NCI-H2107 treated with DMSO at 0.1 percent for 48 hours (cell line): Measurements from ENCODE around the gene CLSTN2.

Source experiments
- DNase-seq: peaks from one replicate; lab custom pipeline; 2025; ENCODE audit not compliant: unreplicated experiment; lab: John Stamatoyannopoulos, UW

CLSTN2 gene

DNA sequence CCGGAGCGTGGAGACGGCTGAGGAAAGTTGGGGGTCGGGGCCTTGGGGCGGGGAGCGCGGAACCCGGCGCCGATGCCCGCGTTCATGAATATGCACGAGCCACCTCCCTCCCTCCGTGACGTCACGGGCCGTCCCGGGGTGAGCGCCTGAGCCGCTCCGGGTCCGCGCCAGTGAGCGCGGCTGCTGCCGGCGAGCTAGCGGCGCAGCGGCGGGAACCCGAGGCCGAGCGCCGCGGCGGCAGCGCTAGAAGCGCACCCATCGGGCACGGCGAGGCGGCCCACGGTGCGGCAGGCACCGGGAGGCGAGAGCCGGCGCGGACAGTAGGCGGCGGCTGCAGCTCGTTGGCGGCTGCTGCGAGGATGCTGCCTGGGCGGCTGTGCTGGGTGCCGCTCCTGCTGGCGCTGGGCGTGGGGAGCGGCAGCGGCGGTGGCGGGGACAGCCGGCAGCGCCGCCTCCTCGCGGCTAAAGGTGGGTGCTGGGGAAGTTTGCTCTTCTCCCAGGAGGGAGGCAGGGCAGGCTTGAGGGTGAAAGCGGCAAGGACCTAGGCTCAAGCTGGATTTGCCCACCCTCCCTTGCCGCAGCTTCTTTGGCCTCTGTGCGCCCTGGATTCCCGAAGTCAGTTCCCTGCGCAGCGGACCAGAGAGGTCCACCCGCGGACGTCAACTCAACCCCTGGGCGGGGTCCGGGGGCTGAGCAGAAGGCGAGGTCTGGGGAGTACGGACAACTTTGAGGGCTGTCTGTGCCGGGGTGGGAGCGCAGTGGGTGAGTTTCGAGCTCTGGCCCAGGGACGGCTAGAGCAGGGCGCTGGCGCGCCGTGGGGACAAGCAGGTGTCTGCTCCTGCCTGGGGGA is at the start of gene CLSTN2:
TSS of gene CLSTN2 (plus strand) at position 170 of the 850 bp plus-strand sequence.
- DNase-seq = peak; percentile 73

DNA sequence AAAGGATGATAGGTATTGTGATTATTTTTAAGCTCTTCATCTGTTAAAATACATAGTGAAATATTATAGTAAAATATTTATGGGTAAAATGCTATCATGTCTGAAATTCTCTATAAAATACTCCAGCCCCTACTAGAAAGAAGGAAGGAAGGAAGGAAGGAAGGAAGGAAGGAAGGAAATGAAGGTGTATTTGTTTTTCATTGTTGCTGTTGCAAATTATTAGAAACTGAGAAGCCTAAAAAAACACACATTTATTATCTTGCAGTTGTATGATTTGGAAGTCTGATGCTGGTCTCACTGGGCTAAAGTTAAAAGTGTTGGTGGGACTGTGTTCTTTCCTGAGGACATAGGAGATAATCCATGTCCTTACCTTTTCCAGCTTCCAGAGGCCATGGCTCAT is 47.6 kb upstream of the CLSTN2 start:
- no peak for DNase-seq

DNA sequence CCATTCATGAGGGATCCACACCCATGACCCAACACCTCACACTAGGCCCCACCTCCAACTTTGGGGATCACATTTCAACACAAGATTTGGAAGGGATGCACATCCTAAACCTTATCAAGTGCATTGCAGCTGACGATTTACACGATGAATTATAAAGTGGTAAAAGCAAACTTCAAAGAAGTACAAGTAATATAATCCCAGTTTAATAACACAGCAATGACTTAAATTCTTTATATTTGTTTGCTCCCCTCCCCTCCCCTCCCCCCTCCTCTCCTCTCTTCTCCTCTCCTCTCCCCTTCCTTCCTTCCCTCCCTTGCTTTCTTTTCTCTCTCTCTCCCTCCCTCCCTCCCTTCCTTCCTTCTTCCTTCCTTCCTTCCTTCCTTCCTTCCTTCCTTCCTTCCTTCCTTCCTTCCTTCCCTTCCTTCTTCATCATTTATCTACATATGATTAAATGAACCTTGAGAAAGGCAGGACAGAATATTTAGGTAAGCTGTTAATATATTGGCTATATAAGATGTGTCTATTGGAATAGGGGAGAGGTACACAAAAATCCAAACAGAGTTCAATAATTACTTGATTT is 46.3 kb upstream of the CLSTN2 start:
- no peak for DNase-seq

DNA sequence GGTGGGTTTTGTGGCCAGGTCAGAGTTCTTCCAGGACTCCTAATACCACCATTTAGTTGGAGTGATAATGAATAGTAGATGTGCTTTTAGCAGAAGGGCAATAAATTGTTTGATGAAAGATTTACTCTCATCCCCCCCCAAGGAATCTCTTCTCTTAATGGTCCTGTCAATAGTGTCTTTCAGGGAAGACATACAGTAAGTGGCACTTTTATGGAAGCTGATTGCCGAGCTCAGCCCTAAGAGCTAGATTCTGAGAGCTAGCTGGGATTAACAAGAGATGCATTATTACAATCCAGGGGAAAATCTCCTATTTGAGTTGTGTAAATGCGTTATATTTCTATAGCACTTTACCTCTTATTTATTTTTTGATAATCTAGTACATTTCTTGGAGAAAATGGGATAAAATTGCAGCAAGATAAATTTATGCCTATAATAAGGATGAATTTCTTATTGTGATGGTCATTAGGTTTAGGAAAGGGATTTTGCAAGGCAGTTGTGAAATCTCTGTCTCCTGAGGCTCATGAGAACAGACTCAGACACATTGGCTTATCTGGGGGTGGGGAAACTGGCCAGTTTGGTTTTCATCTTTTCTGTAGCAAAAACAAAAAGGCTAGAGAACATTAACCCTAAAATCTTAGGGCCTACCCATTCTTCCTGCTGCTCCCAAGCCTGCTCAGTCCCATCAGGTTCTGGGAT is 41.6 kb upstream of the CLSTN2 start:
- no peak for DNase-seq

DNA sequence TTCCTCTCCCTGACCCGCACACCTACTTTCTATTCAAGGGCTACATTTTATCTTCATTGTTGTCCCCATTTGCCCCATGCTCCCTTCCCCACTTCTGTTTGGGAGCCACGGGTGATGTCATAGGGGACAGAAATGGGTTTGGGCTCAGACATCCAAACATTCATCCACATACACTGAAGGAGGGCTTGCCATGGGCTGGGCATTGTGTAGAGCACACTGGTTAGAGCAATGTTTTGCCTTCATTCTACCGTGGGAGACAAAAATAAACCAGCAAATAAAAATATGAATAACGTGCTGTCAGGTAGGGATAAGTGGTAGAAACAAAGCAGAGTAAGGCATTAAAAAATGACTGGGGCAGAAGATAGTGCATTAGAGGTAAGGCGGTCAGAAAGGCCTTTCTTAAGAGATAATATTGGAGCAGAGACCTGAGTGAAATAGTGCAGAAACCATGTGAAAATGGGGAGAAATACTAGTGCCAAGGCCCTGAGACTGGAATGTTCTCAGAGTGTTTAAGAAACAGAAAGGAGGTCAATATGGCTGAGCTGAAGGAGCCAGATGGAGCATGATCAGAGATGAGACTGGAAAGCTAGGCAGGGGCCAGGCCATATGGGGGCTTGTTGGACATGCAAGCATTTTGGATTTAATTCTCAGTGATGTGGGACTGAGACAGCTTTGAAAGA is 40.9 kb upstream of the CLSTN2 start:
- no peak for DNase-seq

DNA sequence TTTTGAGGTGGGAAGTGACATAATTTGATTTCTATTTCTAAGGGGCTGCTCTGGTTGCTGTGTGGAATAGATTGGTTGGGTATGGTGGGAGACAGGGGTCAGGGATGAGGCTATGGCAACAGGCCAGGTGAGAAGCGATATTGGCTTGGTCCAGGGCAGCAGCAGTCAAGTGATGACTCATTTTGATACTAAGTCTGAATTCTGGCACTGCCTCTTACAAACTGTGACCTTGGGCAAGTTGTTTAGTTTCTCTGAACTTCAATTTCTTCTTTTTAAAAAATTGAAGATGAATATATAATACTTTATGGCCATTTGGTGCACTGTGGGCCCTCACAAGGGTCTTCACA is 40.4 kb upstream of the CLSTN2 start:
- DNase-seq = no peak

DNA sequence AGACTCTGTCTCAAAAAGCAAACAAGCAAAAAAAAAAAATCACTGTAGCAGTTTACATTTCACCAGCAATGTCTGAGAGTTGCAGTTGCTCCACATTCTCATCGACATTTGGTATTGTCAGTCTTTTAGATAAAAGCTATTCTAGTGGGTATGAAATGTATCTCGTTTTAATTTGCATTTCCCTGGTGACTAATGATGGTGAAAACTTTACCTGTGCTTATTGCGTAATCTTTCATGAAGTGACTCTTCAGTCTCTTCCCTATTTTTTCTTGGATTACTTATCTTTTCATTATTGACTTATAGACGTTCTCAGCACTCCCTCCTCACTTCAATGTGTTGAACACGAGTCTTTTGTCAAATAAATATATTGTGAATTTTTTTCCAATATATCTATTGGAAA is 37.2 kb upstream of the CLSTN2 start:
- DNase-seq = no peak

DNA sequence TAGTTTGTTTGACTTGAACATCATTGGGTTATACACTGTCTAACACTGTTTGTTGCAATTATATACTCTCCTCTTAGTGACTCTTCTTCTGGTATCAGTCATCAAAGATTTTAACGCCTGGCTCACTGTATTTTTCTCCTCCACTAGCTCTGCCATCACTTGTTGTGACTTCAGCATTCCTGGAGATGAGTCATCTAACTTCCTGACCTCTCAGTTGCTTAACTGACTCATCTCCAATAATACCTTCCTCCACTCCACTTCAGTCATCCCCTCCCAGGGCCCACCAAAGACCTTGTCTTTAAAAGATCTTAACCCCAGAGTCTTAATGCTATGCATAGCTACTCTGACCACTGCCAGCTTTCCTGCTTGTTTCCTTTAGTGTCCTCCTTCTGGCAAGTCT is 28.6 kb upstream of the CLSTN2 start:
- DNase-seq = no peak

DNA sequence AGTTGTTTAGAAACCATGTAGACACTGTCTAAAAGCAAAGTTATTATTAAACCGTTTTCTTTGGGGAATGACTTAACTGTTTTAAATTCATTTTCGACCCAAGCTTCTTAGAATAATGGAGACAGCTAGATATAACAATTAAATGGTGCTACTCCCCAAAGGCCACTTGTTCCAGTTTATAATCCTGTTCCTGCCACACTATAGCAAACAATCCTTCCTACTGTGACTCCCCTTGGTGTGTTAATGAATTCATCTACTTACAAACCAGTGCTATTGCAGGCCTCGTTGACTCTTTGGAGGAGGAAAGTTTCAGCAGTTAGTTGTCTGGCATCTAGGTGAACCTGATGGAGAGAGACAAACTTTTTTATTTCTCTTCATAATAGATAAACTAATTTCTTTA is 25.2 kb upstream of the CLSTN2 start:
- no peak for DNase-seq

DNA sequence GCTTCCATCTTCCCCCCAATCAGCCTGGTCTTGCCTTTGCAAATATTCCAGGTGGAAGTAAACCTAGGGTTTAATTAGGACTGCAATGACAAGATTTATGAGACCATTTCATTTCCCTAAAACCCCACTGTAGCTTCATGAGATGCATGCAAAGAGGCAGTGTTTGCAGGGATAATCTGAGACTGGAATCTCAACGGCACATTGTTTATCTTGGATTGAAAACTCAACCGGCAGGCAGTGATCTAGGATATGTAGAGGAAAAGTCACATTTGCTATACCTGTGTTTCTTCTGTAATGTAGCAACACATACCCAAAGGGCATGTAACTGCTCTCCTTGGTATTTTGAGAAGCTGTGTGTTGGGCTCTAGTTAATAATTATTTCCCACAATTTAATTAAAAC is 18.7 kb upstream of the CLSTN2 start:
- no peak for DNase-seq

DNA sequence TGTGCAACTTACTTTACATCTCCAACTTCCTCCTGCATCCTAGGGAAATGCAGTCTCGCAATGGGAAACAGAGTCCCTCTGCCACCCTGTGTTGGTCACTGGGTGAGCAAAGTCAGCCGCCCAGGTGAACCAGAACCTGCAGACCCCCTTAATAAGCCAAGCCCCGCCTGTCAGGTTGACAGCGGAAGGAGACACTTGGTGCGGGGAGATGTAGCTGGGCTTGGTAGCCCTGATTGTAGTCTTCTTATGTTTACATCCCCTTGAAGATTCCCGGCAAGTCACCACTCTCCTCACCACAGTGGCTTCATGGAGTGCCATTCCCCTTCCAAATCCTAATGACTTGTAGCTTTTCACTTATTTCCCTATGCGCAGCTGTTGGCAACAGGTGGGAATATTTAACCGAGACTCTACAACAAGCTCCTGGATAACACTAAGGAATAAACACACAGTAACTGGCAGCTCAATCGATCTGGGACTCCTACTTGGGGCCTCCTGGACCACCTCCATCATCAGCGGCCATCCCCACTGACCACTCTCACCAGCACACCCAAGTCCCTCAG is 17.7 kb upstream of the CLSTN2 start:
- DNase-seq = no peak

DNA sequence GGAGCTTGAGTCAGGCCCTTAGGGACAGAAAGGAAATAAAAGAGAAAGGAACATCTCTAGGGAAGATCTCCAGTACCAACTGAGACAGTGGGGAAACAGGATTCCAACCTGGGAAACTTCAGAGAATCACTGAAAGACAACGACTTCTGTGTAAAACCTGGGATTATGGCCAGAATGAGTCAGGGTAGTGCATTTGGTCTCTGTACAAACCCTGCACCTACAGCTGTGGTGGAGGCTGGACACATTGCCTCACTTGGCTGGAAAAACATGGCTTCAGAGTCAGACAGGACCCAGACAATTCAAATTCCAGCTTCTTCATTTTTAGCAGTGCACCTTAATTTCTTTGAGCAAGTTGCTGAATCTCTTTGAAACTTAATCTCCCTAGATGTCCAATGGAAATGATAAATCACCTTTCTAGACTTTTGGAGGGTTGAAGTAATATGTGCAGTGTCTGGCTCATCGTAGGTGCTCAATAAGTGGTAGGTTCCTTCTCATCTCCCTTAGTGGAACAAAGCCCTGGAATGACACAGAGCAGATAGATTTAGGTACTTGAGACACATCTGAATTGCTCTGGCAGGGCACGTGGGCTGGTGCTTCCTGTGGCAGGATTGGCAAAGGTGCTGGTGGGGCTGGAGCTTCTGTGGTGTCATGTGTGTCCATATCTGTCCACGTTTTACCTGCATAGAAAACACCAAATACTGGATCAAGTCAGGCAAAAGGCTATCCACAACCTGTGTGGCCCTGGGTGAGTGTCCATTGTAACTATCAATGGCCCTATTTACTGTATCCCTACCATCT is 6.1 kb upstream of the CLSTN2 start:
- no peak for DNase-seq

DNA sequence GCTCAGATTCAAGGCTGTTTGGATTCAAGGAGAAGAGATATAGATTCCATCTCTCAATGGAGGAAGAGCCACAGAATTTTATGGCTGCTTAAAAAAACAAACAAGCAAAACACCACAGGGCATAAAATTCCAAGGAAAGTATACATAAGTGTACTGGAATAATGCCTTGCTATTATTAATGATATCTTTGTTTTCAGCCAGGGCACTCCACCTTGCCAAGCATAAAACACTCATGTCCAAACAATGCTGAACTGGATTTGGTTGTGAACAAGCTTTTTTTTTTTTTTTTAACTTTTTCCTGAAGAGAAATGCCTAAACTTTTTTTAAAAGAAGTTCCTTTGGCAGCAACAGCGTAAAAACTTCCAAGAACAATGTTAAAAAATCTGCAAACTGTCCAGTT is 4.8 kb upstream of the CLSTN2 start:
- DNase-seq = no peak

DNA sequence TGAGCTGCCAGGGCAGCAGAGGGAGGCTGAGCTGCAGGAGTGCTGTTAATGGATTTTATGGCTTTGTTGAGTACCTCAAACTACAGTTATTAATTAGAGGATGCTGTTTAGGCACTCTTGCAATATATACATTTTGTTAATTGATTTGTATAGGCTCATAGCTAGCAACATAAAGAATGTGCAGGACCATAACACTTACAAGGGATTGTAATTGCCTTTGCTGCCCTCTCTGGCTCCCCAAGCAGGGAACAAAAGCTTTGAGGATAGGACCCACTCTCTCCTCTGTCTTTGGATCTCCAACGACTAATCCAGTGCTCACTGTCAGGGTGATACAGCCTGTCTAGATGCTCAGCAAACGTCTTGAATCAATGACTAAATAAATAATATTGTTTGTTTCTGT is 1.2 kb upstream of the CLSTN2 start:
- DNase-seq = peak; percentile 53

DNA sequence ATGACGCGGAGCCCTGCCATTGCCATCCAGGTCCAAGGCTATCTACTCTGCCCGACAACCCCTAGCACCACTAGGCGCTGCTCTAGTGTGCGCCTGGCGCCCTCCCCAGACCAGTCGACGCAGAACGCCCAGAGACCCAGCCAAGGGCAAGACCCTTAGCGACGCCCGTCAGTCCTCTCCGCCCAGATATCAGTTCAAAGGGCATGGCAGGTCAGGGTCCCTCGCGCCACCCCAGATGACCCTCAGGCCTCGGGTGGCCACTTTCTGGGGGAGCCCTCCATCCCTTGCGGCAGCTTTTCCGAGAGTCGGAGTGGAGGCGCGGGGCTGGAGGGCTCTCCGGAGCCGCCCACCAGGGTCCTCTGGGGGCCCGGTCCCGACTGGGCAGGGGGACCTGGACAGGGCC is 371 bp upstream of the CLSTN2 start:
- DNase-seq = peak; percentile 79

DNA sequence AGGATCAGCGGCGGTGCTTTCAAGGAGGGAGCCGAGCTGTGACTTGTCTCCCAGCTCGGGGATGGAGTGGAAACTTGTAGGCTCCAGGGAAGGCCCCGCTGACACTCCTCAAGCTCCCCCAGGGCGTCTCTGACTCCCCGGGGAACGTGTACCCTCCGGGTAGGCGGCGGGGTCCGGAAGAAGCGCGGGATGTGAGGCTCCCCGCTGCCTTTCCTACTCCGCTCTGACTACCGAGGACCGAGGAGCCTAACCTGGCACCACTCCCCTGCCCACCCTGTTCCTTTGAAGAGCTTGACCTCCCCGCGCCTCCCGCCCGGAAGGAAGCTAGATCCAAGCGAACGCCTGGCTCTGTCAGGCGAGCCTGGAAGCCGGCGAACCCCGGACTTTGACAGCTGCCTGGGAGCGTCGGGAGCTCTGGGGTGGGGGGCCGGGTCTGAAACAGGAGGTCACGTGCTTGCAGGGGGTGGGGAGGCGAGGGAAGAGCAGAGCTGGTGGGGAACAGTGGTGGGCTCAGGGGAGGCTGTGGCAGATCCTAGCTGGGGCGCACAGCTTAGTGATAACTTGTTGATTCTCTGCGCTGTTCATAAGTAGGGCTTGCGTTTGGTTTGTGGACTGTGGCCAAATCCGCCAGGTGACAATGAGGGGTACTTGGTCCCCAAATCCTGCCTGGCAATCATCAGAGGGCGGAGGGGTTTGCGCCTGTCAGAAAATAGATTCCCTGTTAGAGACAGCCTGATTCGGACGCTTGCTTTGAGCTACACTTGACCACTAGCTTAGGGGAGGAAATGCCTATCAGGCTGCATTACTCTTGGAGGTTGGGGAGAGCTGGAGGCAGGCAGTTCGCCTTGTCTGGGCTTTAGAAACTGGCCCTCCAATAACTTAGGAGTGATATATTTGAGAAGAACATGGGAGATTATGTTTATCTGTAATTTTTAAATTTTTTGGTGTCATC is 1.2 kb downstream of the CLSTN2 start:
- DNase-seq = peak; percentile 21

DNA sequence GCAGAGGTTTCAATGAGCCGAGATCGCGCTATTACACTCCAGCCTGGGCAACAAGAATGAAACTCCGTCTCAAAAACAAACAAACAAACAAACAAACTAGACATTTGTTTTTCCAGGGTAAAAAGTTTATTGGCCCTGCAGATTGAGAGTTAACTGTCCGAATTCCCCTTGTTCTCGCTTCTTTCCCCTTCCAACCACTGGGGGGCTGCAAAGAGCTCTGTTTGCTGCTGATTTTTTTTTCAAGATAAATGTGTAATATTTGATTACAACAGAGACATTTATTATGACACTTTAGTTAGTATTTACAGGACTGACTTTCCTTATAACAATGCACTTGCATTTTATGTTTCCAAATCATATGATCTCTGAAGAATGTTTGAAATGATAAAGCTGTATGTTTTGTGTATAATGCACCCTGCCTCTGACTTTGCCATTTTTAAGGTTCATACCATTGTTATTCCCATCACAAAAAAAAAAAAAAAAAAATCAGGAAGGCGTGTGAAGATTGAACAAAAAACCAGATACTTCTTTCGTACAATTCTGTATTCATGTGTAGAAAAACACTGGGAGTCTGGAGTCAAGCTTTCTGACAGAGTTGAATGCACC is 2.8 kb downstream of the CLSTN2 start:
- peak; percentile 65 for DNase-seq

DNA sequence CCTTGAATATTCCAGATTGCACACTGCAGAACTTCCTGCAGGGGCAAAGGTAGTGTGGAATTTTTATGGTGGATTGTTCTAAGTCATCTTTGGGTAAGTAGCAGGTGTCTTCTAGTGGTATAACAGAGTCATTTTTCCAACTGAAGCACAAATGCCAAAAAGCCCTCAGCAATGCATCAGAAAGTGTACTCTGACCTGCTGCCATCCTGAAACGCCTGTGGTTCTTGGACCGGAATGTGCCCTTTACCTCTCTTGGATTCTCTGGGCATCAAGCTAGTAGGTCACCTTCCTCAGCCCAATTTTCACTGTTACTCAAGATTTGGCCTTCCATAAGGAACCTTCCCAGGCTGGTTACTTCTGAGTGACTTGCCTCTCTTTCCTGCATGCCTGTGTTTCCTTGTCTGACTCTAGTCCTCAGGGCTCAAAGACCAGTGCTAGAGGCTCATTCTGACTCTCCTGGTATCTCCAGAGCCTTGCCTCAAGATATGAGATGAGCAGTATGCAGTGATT is 4.8 kb downstream of the CLSTN2 start:
- DNase-seq = no peak

DNA sequence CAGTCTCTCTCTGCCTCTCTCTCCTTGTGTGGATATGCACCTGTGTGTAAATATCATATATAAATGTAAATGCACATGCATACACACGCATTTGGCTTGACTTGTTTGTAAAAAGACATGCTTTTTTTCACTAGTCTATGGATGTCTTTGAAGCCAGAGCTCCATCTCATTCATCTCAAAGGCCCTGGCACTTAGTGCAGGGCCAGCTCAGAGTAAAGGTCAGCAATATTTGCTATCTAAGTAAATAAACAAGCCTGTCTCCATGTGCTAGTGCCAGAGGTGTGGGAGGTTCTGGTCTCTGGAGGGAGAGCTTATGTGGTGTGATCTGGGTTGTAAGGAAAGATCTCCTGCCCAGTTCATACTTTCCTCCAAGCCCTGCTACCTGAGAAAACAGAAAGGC is 5.6 kb downstream of the CLSTN2 start:
- no peak for DNase-seq
